Motor neuron (in vitro differentiated cells): ENCODE results near the gene ASB14. TPM values are rescaled to one million over a fixed set of nuclear protein-coding genes. Genes with fewer than 3 reads are reported as not detected.
"Not testable (repeated sequence)": the region's sequence is repeated elsewhere in the genome, so short reads cannot be mapped to it uniquely, and the experiment has no call there.

Source experiments
- ATAC-seq, 8 experiments: fragments of 200-7000 bp; cut with Tn5 transposase; replicated peaks in 6 of 8; 2 replicates each; pipeline ENCODE4 v1.8.0; 2021; ENCODE audit warnings: mild to moderate bottlenecking in 8 of 8, moderate library complexity in 8 of 8
- H3K27ac ChIP-seq, 2 donors: fragments of 250-450 bp; sonication (Bioruptor Pico); 2 replicates each; pipeline ENCODE4 v1.9.0; 2021; ENCODE audit warnings: antibody characterized with exemption in 2 of 2, mild to moderate bottlenecking in 2 of 2, moderate library complexity in 1 of 2
- H3K4me1 ChIP-seq, 2 donors: fragments of 250-450 bp; sonication (Bioruptor Pico); replicated peaks in 1 of 2; 2 replicates each; pipeline ENCODE4 v1.6.1; 2021; ENCODE audit warnings: antibody characterized with exemption in 2 of 2, mild to moderate bottlenecking in 2 of 2, moderate library complexity in 1 of 2
- H3K4me3 ChIP-seq, 5 donors: fragments of 250-450 bp; sonication (Bioruptor Pico); 2 replicates each; pipeline ENCODE4 v1.9.0; 2021; ENCODE audit warnings: antibody characterized with exemption in 5 of 5, mild to moderate bottlenecking in 5 of 5, moderate library complexity in 4 of 5
- WGBS, 10 experiments: fragments of 450-650 bp; shearing (Covaris generic); methylation state at CpG; one replicate each; pipeline ENCODE4 v1.0.0; 2022; 5-methylcytosine and 5-hydroxymethylcytosine counted together
- in situ Hi-C, 9 experiments: fragments of 400-800 bp; cut with MboI; loops; one replicate each; pipeline ENCODE4 v1.15.0; 2021; ENCODE audit warnings: low sequenced_read_pairs in 9 of 9, low pct_unique_long_range_greater_than_20kb in 2 of 9; ENCODE audit not compliant: unreplicated experiment in 9 of 9
- total RNA-seq, 8 experiments: library from RNA; unstranded; fragments of 300-600 nt; gene quantifications; 2 replicates each; pipeline versions ENCODE4 v1.2.3 to v1.2.4, GENCODE V29; 2022

The ASB14 gene
- total RNA-seq: 1 to 10 TPM in 4 of 8 experiments, under 1 TPM in 4; 0.42 to 2.4 (median 1.1) TPM

DNA sequence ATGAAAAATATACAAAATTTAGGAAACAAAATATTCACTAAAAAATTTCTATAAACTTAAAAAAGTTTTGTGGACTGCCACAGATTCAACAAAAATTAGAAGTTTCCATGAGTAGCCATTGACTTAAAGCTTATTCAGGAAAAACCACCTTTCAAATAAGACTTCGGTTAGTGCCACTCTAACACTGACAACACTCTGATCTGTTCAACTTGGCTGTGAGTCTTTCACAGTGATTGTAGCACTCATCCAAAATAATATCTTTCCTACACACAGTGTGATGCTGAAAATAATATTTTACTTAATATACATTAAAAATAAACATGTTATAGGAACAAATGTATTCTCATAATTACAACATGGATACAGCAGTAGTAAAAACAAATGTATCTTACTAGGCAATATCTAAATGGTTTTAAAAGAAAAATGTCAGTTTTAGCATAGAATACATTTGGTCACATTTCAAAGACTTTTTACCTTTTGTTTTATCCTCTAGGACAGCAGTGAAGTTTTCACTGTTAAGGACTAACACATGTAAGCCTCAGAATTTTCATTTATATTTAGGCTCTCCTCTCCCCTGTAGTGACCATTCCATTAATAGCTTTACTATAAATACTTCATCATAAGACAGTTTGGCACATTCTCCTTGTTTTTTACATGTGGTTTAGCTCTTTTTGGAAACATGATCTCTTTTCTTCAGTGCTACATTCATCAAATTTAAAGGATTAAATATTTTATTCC lies at the start of gene ASB14:
Gene ASB14 (minus strand): TSS at position 527 of the 738 bp plus-strand sequence. CDS start 652 bp downstream, outside the sequence.
- in situ Hi-C loops: no loop called here
- H3K4me1 ChIP-seq: no peaks in the 10 kb centered on the region
- H3K4me3 ChIP-seq: no peak within 1 kb of the TSS
- H3K27ac ChIP-seq: no peak within 1 kb of the TSS
- WGBS, 10 experiments: 50 to 100% (median 89%) methylated on average over 1 of the region's 1 CpG; no CpG with 5 or more reads in 2 of the 10 experiments
- peak in 3 of 8 experiments; percentile 30 to 64 (median 34) for ATAC-seq

DNA sequence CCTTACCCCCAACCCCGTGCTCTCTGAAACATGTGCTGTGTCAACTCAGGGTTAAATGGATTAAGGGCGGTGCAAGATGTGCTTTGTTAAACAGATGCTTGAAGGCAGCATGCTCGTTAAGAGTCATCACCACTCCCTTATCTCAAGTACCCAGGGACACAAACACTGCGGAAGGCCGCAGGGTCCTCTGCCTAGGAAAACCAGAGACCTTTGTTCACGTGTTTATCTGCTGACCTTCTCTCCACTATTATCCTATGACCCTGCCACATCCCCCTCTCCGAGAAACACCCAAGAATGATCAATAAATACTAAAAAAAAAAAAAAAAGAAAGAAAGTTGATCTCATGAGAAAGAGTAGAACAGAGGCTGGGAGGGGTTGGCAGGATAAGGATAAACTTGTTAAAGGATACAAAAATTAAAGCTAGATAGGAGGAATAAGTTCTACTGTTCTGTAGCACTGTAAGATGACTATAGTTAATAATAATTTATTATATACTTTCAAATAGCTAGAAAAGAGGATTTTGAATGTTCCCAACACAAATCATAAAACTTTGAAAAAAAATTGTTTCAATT lies 46.7 kb upstream of the ASB14 start:
- in situ Hi-C loops, H3K4me1 ChIP-seq, ATAC-seq, H3K4me3 ChIP-seq, H3K27ac ChIP-seq: not testable (repeated sequence)
- WGBS, 10 experiments: 80 to 100% methylated on average over 1 to 2 of the region's 7 CpGs; no CpG with 5 or more reads in 8 of the 10 experiments

DNA sequence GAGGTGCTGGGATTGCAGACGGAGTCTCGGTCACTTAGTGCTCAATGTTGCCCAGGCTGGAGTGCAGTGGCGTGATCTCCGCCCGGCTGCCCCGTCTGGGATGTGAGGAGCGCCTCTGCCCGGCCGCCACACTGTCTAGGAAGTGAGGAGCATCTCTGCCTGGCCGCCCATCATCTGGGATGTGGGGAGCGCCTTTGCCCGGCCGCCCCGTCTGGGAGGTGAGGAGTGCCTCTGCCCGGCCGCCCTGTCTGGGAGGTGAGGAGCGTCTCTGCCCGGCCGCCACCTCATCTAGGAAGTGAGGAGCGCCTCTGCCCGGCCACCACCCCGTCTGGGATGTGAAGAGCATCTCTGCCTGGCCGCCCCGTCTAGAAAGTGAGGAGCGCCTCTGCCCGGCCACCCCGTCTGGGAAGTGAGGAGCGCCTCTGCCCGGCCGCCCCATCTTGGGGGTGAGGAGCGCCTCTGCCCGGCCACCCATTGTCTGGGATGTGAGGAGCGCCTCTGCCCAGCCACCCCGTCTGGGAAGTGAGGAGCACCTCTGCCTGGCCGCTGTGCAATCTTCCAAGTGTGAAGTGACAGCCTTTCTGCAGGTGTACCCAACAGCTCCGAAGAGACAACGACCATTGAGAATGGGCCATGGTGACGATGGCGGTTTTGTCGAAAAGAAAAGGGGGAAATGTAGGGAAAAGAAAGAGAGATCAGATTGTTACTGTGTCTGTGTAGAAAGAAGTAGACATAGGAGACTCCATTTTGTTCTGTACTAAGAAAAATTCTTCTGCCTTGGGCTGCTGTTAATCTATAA lies 46.0 kb upstream of the ASB14 start:
- in situ Hi-C loops, H3K27ac ChIP-seq, H3K4me1 ChIP-seq, ATAC-seq, H3K4me3 ChIP-seq: not testable (repeated sequence)
- WGBS, 10 experiments: 100% methylated on average over 3 of the region's 40 CpGs; no CpG with 5 or more reads in 9 of the 10 experiments

DNA sequence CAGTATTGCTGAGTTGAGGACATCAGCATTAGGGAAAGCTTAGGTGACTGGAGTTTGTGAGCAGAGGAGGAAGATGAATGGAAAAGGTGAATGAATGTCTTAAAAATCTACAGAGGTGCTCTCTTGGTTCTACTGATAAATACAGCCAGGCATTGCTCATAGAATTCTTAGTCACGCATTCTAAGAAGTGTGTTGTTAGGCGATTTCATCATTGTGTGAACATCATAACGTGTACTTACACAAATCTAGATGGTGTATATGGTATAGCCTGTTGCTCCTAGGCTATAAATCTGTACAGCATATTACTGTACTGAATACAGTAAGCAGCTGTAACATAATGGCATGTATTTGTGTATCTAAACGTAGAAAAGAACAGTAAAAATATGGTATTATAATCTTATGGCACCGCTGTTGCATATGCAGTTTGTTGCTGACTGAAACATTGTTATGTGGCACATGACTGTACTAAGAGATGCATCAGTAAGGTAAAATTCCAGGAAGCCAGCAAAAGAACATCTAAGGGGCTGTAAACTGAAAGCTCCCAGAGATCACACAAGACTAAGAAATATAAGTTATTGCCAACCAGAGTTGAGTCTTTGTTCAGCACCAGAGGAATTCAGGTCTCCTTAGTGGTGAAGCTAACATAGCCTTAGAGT lies 42.9 kb upstream of the ASB14 start:
- WGBS, 10 experiments: 55 to 100% (median 76%) methylated on average over 1 to 5 of the region's 5 CpGs; no CpG with 5 or more reads in 3 of the 10 experiments
- in situ Hi-C loops: no loop called here
- Histone ChIP-seq H3K4me3 (no peak overlapping the region), H3K4me1 (no peaks in the 10 kb centered on the region), H3K27ac (no peak overlapping the region)
- ATAC-seq: peak in 3 of 8 experiments; percentile 36 to 58 (median 56)

DNA sequence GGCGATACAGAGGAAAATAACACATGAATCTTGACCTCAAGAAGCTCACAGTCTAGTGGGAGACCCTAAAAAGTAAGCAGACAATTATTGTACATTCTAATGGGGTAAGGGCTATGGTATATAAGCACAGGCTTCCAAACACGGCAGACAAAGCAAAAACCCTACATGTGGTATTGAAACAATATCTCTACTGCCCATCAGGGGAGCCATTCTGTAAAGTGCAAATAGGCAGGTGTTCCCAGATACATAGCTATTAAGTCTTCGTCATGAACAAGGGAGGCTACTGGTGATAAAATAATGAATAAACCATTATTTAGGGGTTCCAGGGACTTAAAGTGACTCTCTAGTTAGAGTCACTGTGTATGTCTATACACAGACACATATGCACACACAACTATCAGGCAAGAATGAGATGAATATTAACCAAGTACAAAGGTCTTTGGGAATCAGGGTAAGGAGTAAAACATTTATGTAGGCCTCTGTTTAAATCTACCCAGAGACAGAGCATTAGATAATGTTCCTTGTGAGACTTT lies 38.7 kb upstream of the ASB14 start:
- Histone ChIP-seq H3K4me3 (no peak overlapping the region), H3K4me1 (no peaks in the 10 kb centered on the region), H3K27ac (no peak overlapping the region)
- in situ Hi-C loops: no loop called here
- WGBS, 10 experiments: 40 to 100% (median 65%) methylated on average over 1 to 3 of the region's 3 CpGs; no CpG with 5 or more reads in 2 of the 10 experiments
- no peak for ATAC-seq

DNA sequence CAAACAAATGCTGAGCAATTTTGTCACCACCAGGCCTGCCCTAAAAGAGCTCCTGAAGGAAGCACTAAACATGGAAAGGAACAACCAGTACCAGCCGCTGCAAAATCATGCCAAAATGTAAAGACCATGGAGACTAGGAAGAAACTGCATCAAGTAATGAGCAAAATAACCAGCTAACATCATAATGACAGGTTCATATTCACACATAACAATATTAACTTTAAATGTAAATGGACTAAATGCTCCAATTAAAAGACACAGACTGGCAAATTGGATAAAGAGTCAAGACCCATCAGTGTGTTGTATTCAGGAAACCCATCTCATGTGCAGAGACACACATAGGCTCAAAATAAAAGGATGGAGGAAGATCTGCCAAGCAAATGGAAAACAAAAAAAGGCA lies 34.0 kb upstream of the ASB14 start:
- ATAC-seq, in situ Hi-C loops, H3K4me3 ChIP-seq, H3K27ac ChIP-seq, H3K4me1 ChIP-seq: not testable (repeated sequence)
- WGBS, 10 experiments: 71% methylated on average over 1 of the region's 1 CpG; no CpG with 5 or more reads in 9 of the 10 experiments

- H3K4me1 ChIP-seq: no peaks in the 10 kb centered on the region
- peak in 3 of 8 experiments; percentile 72 to 89 (median 75) for ATAC-seq
- WGBS, 10 experiments: 17 to 100% (median 74%) methylated on average over 1 to 3 of the region's 3 CpGs
- H3K27ac ChIP-seq: no peak overlapping the region
- no peak overlapping the region for H3K4me3 ChIP-seq
- in situ Hi-C loops: no loop called here
Observed at GRCh38 chr3:57314204-57314603, 21.7 kb upstream of the ASB14 start.

DNA sequence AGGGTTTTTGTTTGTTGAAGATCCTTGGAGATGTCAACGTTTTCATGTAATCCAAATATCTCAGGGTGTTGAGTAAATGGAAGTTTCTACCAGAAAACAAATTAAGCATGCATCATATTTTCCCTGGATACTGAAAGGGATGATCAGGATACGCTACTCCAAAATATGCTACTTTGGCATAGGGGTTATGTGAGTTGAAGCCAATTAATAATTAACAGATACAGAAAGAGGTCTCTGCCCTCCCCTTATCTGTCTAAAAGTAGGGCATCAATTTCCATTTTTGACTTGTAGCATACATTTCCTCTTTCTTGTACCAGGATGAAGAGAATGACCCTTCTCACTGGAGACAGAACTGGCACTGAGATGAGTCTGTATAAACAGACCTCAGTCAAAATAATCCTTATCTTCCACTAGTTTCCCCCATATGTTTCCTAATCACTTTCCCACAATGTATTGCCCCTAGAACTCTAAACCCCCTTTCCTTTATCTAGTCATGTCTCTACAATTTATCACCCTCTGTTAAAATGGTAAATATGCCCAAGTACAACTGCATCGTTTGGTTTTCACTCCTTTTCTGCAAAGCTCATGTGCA lies 17.4 kb upstream of the ASB14 start:
- Histone ChIP-seq H3K4me3 (no peak overlapping the region), H3K4me1 (no peaks in the 10 kb centered on the region), H3K27ac (no peak overlapping the region)
- in situ Hi-C loops: no loop called here
- WGBS, 10 experiments: 25 to 76% (median 49%) methylated on average over 2 to 3 of the region's 3 CpGs; no CpG with 5 or more reads in 1 of the 10 experiments
- ATAC-seq: no peak

- H3K4me3 ChIP-seq, ATAC-seq, in situ Hi-C loops, H3K27ac ChIP-seq, H3K4me1 ChIP-seq: not testable (repeated sequence)
- WGBS, 10 experiments: 83 to 100% (median 93%) methylated on average over 1 to 7 of the region's 7 CpGs; no CpG with 5 or more reads in 2 of the 10 experiments
Observed at GRCh38 chr3:57303520-57303919, 11.0 kb upstream of the ASB14 start.

- in situ Hi-C loops: no loop called here
- WGBS, 10 experiments: 75 to 100% (median 82%) methylated on average over 1 of the region's 1 CpG; no CpG with 5 or more reads in 6 of the 10 experiments
Observed at GRCh38 chr3:57298041-57298440, 5.6 kb upstream of the ASB14 start.

DNA sequence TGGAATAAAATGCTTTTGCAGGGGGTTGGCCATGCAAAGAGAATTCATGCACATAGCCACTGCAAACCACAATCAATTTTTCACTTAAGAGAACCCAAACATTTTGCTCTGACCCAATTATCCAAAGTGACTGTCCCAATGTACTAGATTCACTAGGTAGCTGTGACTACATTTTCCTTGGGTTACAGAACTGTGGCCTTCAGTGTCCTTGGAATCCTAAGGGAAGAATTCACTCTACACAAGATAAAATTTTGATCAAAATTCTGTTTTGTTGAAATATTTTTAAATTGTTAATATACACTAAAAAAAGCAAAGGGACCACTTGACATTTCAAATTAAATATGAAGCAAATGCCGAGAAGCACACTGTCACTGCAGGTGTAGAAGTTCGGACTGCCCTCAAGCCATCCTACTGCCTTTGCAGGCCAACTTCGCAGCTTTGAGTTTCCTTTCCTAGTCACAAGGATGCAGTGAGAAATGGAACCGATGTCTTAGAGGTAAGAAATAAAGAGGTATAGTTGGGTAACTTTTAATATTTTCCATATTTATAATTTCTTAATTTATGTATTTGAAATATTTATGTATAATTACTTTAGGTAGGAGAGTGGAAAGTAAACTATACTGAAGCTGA lies 527 bp upstream of the ASB14 start:
- Histone ChIP-seq H3K4me1 (no peaks in the 10 kb centered on the region), H3K27ac (no peak overlapping the region), H3K4me3 (no peak overlapping the region)
- peak in 1 of 8 experiments; percentile 50 for ATAC-seq
- in situ Hi-C loops: no loop called here
- WGBS, 10 experiments: 70 to 100% (median 87%) methylated on average over 1 to 4 of the region's 4 CpGs

More at GRCh38 chr3:57298041-57298440, 5.6 kb upstream of the ASB14 start:
- Histone ChIP-seq H3K4me1 (no peaks in the 10 kb centered on the region), H3K27ac (no peak overlapping the region), H3K4me3 (no peak overlapping the region)
- peak in 2 of 8 experiments; percentile 85 to 88 for ATAC-seq

DNA sequence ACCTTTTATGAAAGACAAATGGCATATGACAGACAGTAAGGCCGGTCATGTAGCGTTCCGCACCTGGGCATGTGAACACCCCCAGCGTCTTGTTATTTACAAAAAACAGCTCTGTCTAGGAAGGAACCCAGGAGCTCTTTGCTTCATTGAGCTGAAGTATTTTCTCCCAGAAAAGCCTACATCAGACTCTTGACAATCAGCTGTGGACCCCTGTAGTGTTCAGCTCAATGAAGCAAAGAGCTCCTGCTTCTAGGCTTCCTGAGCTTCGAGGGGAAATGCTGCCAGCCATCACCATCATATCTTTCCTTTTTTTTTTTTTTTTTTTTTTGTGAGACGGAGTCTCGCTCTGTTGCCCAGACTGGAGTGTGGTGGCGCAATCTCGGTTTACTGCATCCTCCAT lies 4.1 kb downstream of the ASB14 start:
- in situ Hi-C loops: no loop called here
- Histone ChIP-seq H3K27ac (no peak overlapping the region), H3K4me3 (no peak overlapping the region), H3K4me1 (no peaks in the 10 kb centered on the region)
- no peak for ATAC-seq
- WGBS, 10 experiments: 64 to 100% (median 87%) methylated on average over 2 to 8 of the region's 9 CpGs; no CpG with 5 or more reads in 3 of the 10 experiments
